ENCODE data around the gene ATP13A5. TPM values are rescaled to one million over a fixed set of nuclear protein-coding genes. Genes with fewer than 3 reads are reported as not detected.

ATP13A5 gene
- total and polyA plus RNA-seq, 2 of the 8 experiments (the other 6 are each of a cell fraction or from before 2014, with no cell fraction given), result not detected

DNA sequence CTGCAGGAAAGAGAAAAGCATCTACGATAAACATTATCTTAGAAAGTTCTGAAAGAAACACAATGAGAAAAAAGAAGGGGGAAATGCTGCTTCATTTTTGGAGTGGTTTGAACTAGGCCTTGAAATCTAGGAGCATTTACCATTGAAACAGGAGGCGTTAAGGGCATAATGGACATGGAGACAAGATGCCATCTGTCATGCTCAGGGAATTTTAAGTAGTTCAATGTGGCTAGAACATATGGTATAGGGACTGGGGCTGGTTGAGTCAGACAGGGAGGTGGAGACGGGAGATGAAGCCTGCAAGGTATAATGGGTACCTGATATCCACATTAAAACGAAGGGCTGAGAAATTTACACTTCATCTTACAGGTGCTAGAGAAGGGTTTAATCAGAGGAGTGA, 147.9 kb downstream of the ATP13A5 start (continued):
- TF ChIP-seq PHF8 (conservative IDR thresholded peaks at IDR 0.05; ENCODE audit: low read depth, low read length) (no peak), CHD1 (IDR thresholded peaks at IDR 0.05; ENCODE audit: low read depth, low read length) (no peak), KDM4A (IDR thresholded peaks at IDR 0.05; ENCODE audit: low read depth, low read length, severe bottlenecking) (no peak), SUZ12 (IDR thresholded peaks at IDR 0.05; ENCODE audit: low read length) (no peak), BRCA1 (IDR thresholded peaks at IDR 0.05; ENCODE audit: low read depth, low read length) (no peak)
